Trophoblast cell (in vitro differentiated cells and primary cell): ENCODE data around the gene EPHA3.

ENCODE experiments used
- DNase-seq, 2 donors: peaks; one replicate each; pipeline ENCODE4 v3.0.0-alpha.2; 2016
- H2AFZ ChIP-seq: 2 replicates; pipeline ENCODE4 v1.6.1; 2013; ENCODE audit warnings: low read length, moderate library complexity, mild to moderate bottlenecking; ENCODE audit not compliant: insufficient read depth, poor library complexity
- H2AK5ac ChIP-seq: 2 replicates; pipeline ENCODE4 v1.6.1; 2013; ENCODE audit warnings: mild to moderate bottlenecking, low read length
- H2BK120ac ChIP-seq: 2 replicates; pipeline ENCODE4 v1.6.1; 2013; ENCODE audit warnings: low read length, mild to moderate bottlenecking, moderate library complexity; ENCODE audit not compliant: insufficient read depth, poor library complexity
- H2BK12ac ChIP-seq: 2 replicates; pipeline ENCODE4 v1.6.1; 2013; ENCODE audit warnings: mild to moderate bottlenecking, low read length, moderate library complexity
- H2BK5ac ChIP-seq: 2 replicates; pipeline ENCODE4 v1.6.1; 2013; ENCODE audit warnings: low read length, low read depth, moderate library complexity, mild to moderate bottlenecking; ENCODE audit not compliant: poor library complexity
- H3K14ac ChIP-seq: 2 replicates; pipeline ENCODE4 v1.6.1; 2013; ENCODE audit warnings: mild to moderate bottlenecking, low read length
- H3K18ac ChIP-seq: 2 replicates; pipeline ENCODE4 v1.6.1; 2013; ENCODE audit warnings: mild to moderate bottlenecking, low read length
- H3K23ac ChIP-seq: 2 replicates; pipeline ENCODE4 v1.6.1; 2013; ENCODE audit warnings: low read length
- H3K27ac ChIP-seq: 2 replicates; pipeline ENCODE4 v1.5.1; 2013; ENCODE audit warnings: low read depth, mild to moderate bottlenecking, inconsistent platforms, low read length, moderate library complexity
- H3K27me3 ChIP-seq: 2 replicates; pipeline ENCODE4 v1.6.1; 2013; ENCODE audit warnings: inconsistent platforms, mild to moderate bottlenecking, low read length, moderate library complexity; ENCODE audit not compliant: insufficient read depth
- H3K36me3 ChIP-seq, 2 experiments: 1 replicate in 1 of 2; 2 replicates in 1 of 2; pipeline ENCODE4 v1.6.1; 2013; ENCODE audit warnings: low read length in 2 of 2, mild to moderate bottlenecking in 2 of 2, moderate library complexity in 1 of 2; ENCODE audit not compliant: insufficient read depth in 2 of 2, control insufficient read depth in 1 of 2
- H3K4ac ChIP-seq: 2 replicates; pipeline ENCODE4 v1.6.1; 2013; ENCODE audit warnings: low read depth, mild to moderate bottlenecking, low read length, moderate library complexity
- H3K4me1 ChIP-seq, 2 experiments: 1 replicate in 1 of 2; 2 replicates in 1 of 2; pipeline ENCODE4 v1.6.1; 2013; ENCODE audit warnings: low read length in 2 of 2, mild to moderate bottlenecking in 2 of 2, moderate library complexity in 1 of 2; ENCODE audit not compliant: insufficient read depth in 2 of 2, control insufficient read depth in 1 of 2
- H3K4me2 ChIP-seq: 2 replicates; pipeline ENCODE4 v1.6.1; 2013; ENCODE audit warnings: inconsistent platforms, mild to moderate bottlenecking, low read length, moderate library complexity
- H3K4me3 ChIP-seq: 2 replicates; pipeline ENCODE4 v1.5.1; 2013; ENCODE audit warnings: mild to moderate bottlenecking, low read depth, low read length, inconsistent platforms
- H3K79me1 ChIP-seq: one replicate; pipeline ENCODE4 v1.6.1; 2013; ENCODE audit warnings: low read length
- H3K79me2 ChIP-seq: 2 replicates; pipeline ENCODE4 v1.6.1; 2013; ENCODE audit warnings: low read length, mild to moderate bottlenecking; ENCODE audit not compliant: control insufficient read depth, insufficient read depth, poor library complexity
- H3K9ac ChIP-seq: 2 replicates; pipeline ENCODE4 v1.6.1; 2013; ENCODE audit warnings: mild to moderate bottlenecking, low read length
- H3K9me3 ChIP-seq: 2 replicates; pipeline ENCODE4 v1.6.1; 2013; ENCODE audit warnings: low read depth, mild to moderate bottlenecking, control low read depth, inconsistent platforms, low read length; ENCODE audit not compliant: insufficient read depth
- H4K12ac ChIP-seq: 2 replicates; pipeline ENCODE4 v1.6.1; 2013; ENCODE audit warnings: low read depth, mild to moderate bottlenecking, low read length, moderate library complexity
- H4K8ac ChIP-seq: 2 replicates; pipeline ENCODE4 v1.6.1; 2013; ENCODE audit warnings: low read depth, mild to moderate bottlenecking, low read length, moderate library complexity
- H4K91ac ChIP-seq: one replicate; pipeline ENCODE4 v1.6.1; 2013; ENCODE audit warnings: low read depth, mild to moderate bottlenecking, low read length, moderate library complexity
- WGBS: extraction: QIAGEN DNeasy Blood & Tissue Kit; methylation state at CpG from one replicate; pipeline ENCODE4 v1.1.7; 2013; ENCODE audit warnings: missing lambda C conversion rate; ENCODE audit not compliant: insufficient read length, insufficient coverage; ENCODE audit errors: extremely low coverage; 5-methylcytosine and 5-hydroxymethylcytosine counted together

EPHA3 gene

GRCh38 chr3:89402051-89402450, 294.6 kb downstream of the EPHA3 start:
- Histone ChIP-seq H3K14ac (no peak overlapping the region), H3K9ac (no peak overlapping the region), H3K4me1 (no peaks in the 10 kb centered on the region), H3K4me2 (no peak overlapping the region), H2BK5ac (no peak overlapping the region), H2AK5ac (no peak overlapping the region), H3K23ac (no peak overlapping the region), H2AFZ (no peak overlapping the region), H3K18ac (no peak overlapping the region), H3K4ac (no peak overlapping the region), H3K4me3 (no peak overlapping the region), H3K36me3 (no peaks in the 10 kb centered on the region), H4K91ac (no peak overlapping the region), H4K8ac (no peak overlapping the region), H3K79me2 (no peaks in the 10 kb centered on the region), H4K12ac (no peak overlapping the region), H3K27me3 (no peaks in the 10 kb centered on the region), H3K27ac (no peak overlapping the region), H2BK120ac (no peak overlapping the region), H3K79me1 (no peaks in the 10 kb centered on the region), H2BK12ac (no peak overlapping the region), H3K9me3 (no peaks in the 10 kb centered on the region)
- DNase-seq: no peak
- no CpG with 5 or more reads among the region's 1 CpG for WGBS

GRCh38 chr3:89405176-89405575, 297.8 kb downstream of the EPHA3 start:
- H4K91ac ChIP-seq: no peak overlapping the region
- H3K18ac ChIP-seq: no peak overlapping the region
- H2AFZ ChIP-seq: no peak overlapping the region
- H3K4me1 ChIP-seq: no peaks in the 10 kb centered on the region
- no peaks in the 10 kb centered on the region for H3K9me3 ChIP-seq
- no peak overlapping the region for H3K4me3 ChIP-seq
- no peak overlapping the region for H3K4ac ChIP-seq
- no peak overlapping the region for H3K4me2 ChIP-seq
- no peak overlapping the region for H2BK120ac ChIP-seq
- H4K12ac ChIP-seq: no peak overlapping the region
- no peaks in the 10 kb centered on the region for H3K79me1 ChIP-seq
- no peak overlapping the region for H2AK5ac ChIP-seq
- no peak overlapping the region for H3K14ac ChIP-seq
- no peak overlapping the region for H3K23ac ChIP-seq
- H2BK5ac ChIP-seq: no peak overlapping the region
- no peaks in the 10 kb centered on the region for H3K27me3 ChIP-seq
- H4K8ac ChIP-seq: no peak overlapping the region
- no peaks in the 10 kb centered on the region for H3K79me2 ChIP-seq
- H2BK12ac ChIP-seq: no peak overlapping the region
- no peak overlapping the region for H3K27ac ChIP-seq
- no CpG with 5 or more reads among the region's 1 CpG for WGBS
- DNase-seq: no peak
- no peaks in the 10 kb centered on the region for H3K36me3 ChIP-seq
- H3K9ac ChIP-seq: no peak overlapping the region

DNA sequence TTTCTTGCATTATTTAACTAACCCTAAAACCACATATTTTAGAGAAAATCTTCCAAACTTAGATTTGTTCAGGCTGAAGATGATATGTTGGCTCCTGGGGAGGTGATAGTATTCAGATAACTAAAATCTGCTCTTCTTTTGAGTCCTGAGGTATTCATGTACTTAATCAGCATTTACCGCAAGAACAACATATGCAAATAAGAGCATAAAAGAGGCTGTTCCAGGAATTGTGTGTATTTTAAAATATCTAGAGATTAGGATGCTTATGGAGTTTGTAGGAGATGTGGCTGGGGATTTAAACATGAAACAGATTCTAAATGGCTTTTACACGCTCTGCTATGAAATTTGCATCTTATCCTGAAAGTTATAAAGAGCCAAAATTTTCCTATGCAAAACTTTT, 298.2 kb downstream of the EPHA3 start:
- H4K91ac ChIP-seq: no peak overlapping the region
- no peak overlapping the region for H2AK5ac ChIP-seq
- H3K14ac ChIP-seq: no peak overlapping the region
- no peak overlapping the region for H2AFZ ChIP-seq
- H3K27me3 ChIP-seq: no peaks in the 10 kb centered on the region
- H3K27ac ChIP-seq: no peak overlapping the region
- no peak overlapping the region for H2BK12ac ChIP-seq
- H3K23ac ChIP-seq: no peak overlapping the region
- H2BK120ac ChIP-seq: no peak overlapping the region
- no peak overlapping the region for H4K8ac ChIP-seq
- H3K4me3 ChIP-seq: no peak overlapping the region
- H3K9me3 ChIP-seq: no peaks in the 10 kb centered on the region
- H3K4me1 ChIP-seq: no peaks in the 10 kb centered on the region
- no peak overlapping the region for H3K4me2 ChIP-seq
- WGBS: no CpG with 5 or more reads among the region's 2 CpGs
- no peaks in the 10 kb centered on the region for H3K79me2 ChIP-seq
- H3K4ac ChIP-seq: no peak overlapping the region
- H3K18ac ChIP-seq: no peak overlapping the region
- no peaks in the 10 kb centered on the region for H3K36me3 ChIP-seq
- no peak for DNase-seq
- H4K12ac ChIP-seq: no peak overlapping the region
- no peaks in the 10 kb centered on the region for H3K79me1 ChIP-seq
- H3K9ac ChIP-seq: no peak overlapping the region
- no peak overlapping the region for H2BK5ac ChIP-seq

DNA sequence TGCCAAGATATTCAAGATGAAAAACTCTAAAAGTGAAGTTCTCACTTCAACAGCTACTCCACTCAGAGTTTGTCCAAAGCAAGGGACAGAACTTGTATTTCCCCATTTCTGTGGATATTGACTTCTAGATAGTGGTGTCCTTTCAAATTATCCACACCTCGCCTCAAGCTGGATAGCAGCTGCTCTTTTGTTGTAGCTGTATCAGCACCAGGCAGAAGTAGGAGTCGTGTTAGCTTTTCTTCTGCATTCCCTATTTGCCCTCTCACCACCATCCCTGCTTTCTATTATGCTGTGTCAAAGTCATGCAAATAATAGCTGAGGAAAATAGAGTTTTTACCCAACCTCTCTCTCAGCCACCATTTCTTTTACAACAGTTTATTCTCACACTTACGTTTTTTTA, 303.8 kb downstream of the EPHA3 start:
- H3K14ac ChIP-seq: no peak overlapping the region
- no peak overlapping the region for H3K27ac ChIP-seq
- H4K12ac ChIP-seq: no peak overlapping the region
- no peak overlapping the region for H3K4ac ChIP-seq
- H3K9me3 ChIP-seq: no peaks in the 10 kb centered on the region
- H3K79me1 ChIP-seq: no peaks in the 10 kb centered on the region
- no peak overlapping the region for H3K4me2 ChIP-seq
- H3K36me3 ChIP-seq: no peaks in the 10 kb centered on the region
- no peaks in the 10 kb centered on the region for H3K27me3 ChIP-seq
- DNase-seq: no peak
- no peak overlapping the region for H3K9ac ChIP-seq
- no peak overlapping the region for H2BK5ac ChIP-seq
- no peak overlapping the region for H3K23ac ChIP-seq
- no peak overlapping the region for H2BK12ac ChIP-seq
- no peak overlapping the region for H4K91ac ChIP-seq
- H2BK120ac ChIP-seq: no peak overlapping the region
- WGBS: 100% methylated on average over 1 of the region's 3 CpGs
- H3K4me3 ChIP-seq: no peak overlapping the region
- no peak overlapping the region for H3K18ac ChIP-seq
- no peak overlapping the region for H4K8ac ChIP-seq
- no peak overlapping the region for H2AK5ac ChIP-seq
- H3K79me2 ChIP-seq: no peaks in the 10 kb centered on the region
- no peaks in the 10 kb centered on the region for H3K4me1 ChIP-seq
- no peak overlapping the region for H2AFZ ChIP-seq
